Neural crest cell (in vitro differentiated cells): ENCODE data around the gene WBP2. TPM values are rescaled to one million over a fixed set of nuclear protein-coding genes. Genes with fewer than 3 reads are reported as not detected.
"Not testable (repeated sequence)": the region's sequence is repeated elsewhere in the genome, so short reads cannot be mapped to it uniquely, and the experiment has no call there.

Experiments used
- DNase-seq: peaks from one replicate; pipeline ENCODE4 v3.0.0; 2021; ENCODE audit warnings: low read depth, mixed read lengths, low spot score
- H3K27ac Mint-ChIP-seq: one replicate; pipeline ENCODE4 v1.8.0; 2021; ENCODE audit warnings: mild to moderate bottlenecking, mixed read lengths; ENCODE audit not compliant: unreplicated experiment
- H3K27me3 Mint-ChIP-seq: 2 replicates; pipeline ENCODE4 v1.8.0; 2021; ENCODE audit warnings: low read depth, mild to moderate bottlenecking, mixed read lengths
- H3K36me3 Mint-ChIP-seq: 2 replicates; pipeline ENCODE4 v1.8.0; 2021; ENCODE audit warnings: low read depth, mild to moderate bottlenecking, mixed read lengths
- H3K4me1 Mint-ChIP-seq: 2 replicates; pipeline ENCODE4 v1.8.0; 2021; ENCODE audit warnings: mixed read lengths
- H3K4me3 Mint-ChIP-seq: one replicate; pipeline ENCODE4 v1.8.0; 2021; ENCODE audit warnings: mild to moderate bottlenecking, mixed read lengths
- H3K9me3 Mint-ChIP-seq: 2 replicates; pipeline ENCODE4 v1.8.0; 2021; ENCODE audit warnings: mixed read lengths
- CTCF ChIP-seq: fragments of 200-600 bp; sonication (generic); conservative IDR thresholded peaks from 2 replicates; pipeline ENCODE4 v1.5.0; 2021; ENCODE audit warnings: antibody characterized with exemption, mild to moderate bottlenecking
- total RNA-seq: library from RNA; stranded (reverse); gene quantifications from 2 replicates; pipeline ENCODE4 v1.2.1, GENCODE V29; 2021

Gene WBP2
- total RNA-seq, 1 donor from 2014 or later, result 49.3 TPM

GRCh38 chr17:75872434-75873351 is 17.6 kb upstream of the WBP2 start:
- peak overlapping the region; percentile 35 for H3K27ac Mint-ChIP-seq
- no peak overlapping the region for H3K4me3 Mint-ChIP-seq
- no peak for DNase-seq
- no peaks in the 10 kb centered on the region for H3K9me3 Mint-ChIP-seq
- H3K4me1 Mint-ChIP-seq, result peaks cover 26% of the 10 kb centered on the region
- H3K27me3 Mint-ChIP-seq, result peaks cover 21% of the 10 kb centered on the region
- no peaks in the 10 kb centered on the region for H3K36me3 Mint-ChIP-seq
- no peak for TF ChIP-seq CTCF

- H3K27ac Mint-ChIP-seq, result not testable (repeated sequence)
Measured at GRCh38 chr17:75870228-75870627, 15.1 kb upstream of the WBP2 start.

GRCh38 chr17:75869282-75870141 is 14.4 kb upstream of the WBP2 start:
- Mint-ChIP-seq H3K27ac (peak overlapping the region; percentile 91), H3K4me1 (peaks cover 22% of the 10 kb centered on the region), H3K36me3 (no peaks in the 10 kb centered on the region), H3K9me3 (no peaks in the 10 kb centered on the region), H3K4me3 (no peak overlapping the region), H3K27me3 (peaks cover 5% of the 10 kb centered on the region)
- DNase-seq, result no peak
- TF ChIP-seq CTCF, result no peak

More at GRCh38 chr17:75870228-75870627, 15.1 kb upstream of the WBP2 start:
- not testable (repeated sequence) for H3K4me3 Mint-ChIP-seq, DNase-seq, H3K36me3 Mint-ChIP-seq, H3K27me3 Mint-ChIP-seq, H3K9me3 Mint-ChIP-seq
- H3K4me1 Mint-ChIP-seq, result peaks cover 22% of the 10 kb centered on the region

GRCh38 chr17:75868730-75869281 is 13.7 kb upstream of the WBP2 start:
- H3K27me3 Mint-ChIP-seq, H3K4me3 Mint-ChIP-seq, DNase-seq, H3K9me3 Mint-ChIP-seq, H3K27ac Mint-ChIP-seq, H3K36me3 Mint-ChIP-seq: not testable (repeated sequence)
- H3K4me1 Mint-ChIP-seq, result peaks cover 22% of the 10 kb centered on the region

GRCh38 chr17:75865404-75866188 is 10.5 kb upstream of the WBP2 start:
- not testable (repeated sequence) for H3K4me3 Mint-ChIP-seq, H3K9me3 Mint-ChIP-seq, DNase-seq, H3K36me3 Mint-ChIP-seq, H3K27ac Mint-ChIP-seq, H3K27me3 Mint-ChIP-seq
- peaks cover 12% of the 10 kb centered on the region for H3K4me1 Mint-ChIP-seq

GRCh38 chr17:75864887-75865286 is 9.8 kb upstream of the WBP2 start:
- not testable (repeated sequence) for H3K4me3 Mint-ChIP-seq, DNase-seq, H3K36me3 Mint-ChIP-seq, H3K27me3 Mint-ChIP-seq, H3K27ac Mint-ChIP-seq, H3K9me3 Mint-ChIP-seq
- H3K4me1 Mint-ChIP-seq, result peaks cover 11% of the 10 kb centered on the region

- no peak for TF ChIP-seq CTCF
Measured at GRCh38 chr17:75864448-75864871, 9.3 kb upstream of the WBP2 start.

More at GRCh38 chr17:75864448-75864871, 9.3 kb upstream of the WBP2 start:
- H3K27ac Mint-ChIP-seq, result no peak overlapping the region
- H3K4me3 Mint-ChIP-seq, result no peak overlapping the region
- H3K4me1 Mint-ChIP-seq, result peaks cover 8% of the 10 kb centered on the region
- no peak for DNase-seq
- H3K9me3 Mint-ChIP-seq, result no peaks in the 10 kb centered on the region
- no peaks in the 10 kb centered on the region for H3K27me3 Mint-ChIP-seq
- H3K36me3 Mint-ChIP-seq, result no peaks in the 10 kb centered on the region
